IPS-11a (cell line): ENCODE data around the gene ZSCAN9.

Experiments used
- H3K4me3 ChIP-seq: one replicate; pipeline ENCODE4 v1.5.1; 2013; ENCODE audit warnings: low read depth, low read length, control low read depth

Gene ZSCAN9

GRCh38 chr6:28266563-28266961, 41.5 kb downstream of the ZSCAN9 start:
- peak overlapping the region; percentile 83 for H3K4me3 ChIP-seq

GRCh38 chr6:28266962-28267694, 42.1 kb downstream of the ZSCAN9 start, which contains the start of gene ZSCAN26:
Gene ZSCAN26 (plus strand): TSS chr6:28267143. CDS start chr6:28271920, 4,777 bp downstream.
- peak within 1 kb of the TSS; percentile 83 for H3K4me3 ChIP-seq

GRCh38 chr6:28267695-28268059, 42.6 kb downstream of the ZSCAN9 start:
- peak overlapping the region; percentile 83 for H3K4me3 ChIP-seq

- no peak overlapping the region for H3K4me3 ChIP-seq
These were observed 44.4 kb downstream of the ZSCAN9 start for GRCh38 chr6:28269492-28269891.

GRCh38 chr6:28274888-28275287, 49.8 kb downstream of the ZSCAN9 start:
- H3K4me3 ChIP-seq: no peak overlapping the region

DNA sequence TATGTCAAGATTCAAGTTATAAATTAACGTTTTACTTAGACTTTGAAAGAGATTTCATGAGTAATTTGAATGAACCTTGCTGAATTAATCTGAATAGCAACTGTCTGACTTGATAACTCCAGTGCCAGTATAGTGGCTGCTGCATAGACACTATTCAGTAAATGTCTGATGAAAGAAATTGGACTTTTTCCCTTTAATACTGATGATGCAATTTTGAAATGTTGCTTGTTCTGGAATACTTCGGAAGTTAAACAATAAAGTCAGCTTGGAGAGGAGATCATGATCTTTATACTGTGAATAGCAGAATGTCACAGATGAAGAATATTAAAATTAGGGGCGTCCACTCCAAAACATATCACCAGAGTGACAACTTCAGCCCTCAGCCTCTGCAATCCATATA, 52.7 kb downstream of the ZSCAN9 start:
- no peak overlapping the region for H3K4me3 ChIP-seq

- peak overlapping the region; percentile 93 for H3K4me3 ChIP-seq
These were observed 55.7 kb downstream of the ZSCAN9 start for GRCh38 chr6:28280595-28281287.

DNA sequence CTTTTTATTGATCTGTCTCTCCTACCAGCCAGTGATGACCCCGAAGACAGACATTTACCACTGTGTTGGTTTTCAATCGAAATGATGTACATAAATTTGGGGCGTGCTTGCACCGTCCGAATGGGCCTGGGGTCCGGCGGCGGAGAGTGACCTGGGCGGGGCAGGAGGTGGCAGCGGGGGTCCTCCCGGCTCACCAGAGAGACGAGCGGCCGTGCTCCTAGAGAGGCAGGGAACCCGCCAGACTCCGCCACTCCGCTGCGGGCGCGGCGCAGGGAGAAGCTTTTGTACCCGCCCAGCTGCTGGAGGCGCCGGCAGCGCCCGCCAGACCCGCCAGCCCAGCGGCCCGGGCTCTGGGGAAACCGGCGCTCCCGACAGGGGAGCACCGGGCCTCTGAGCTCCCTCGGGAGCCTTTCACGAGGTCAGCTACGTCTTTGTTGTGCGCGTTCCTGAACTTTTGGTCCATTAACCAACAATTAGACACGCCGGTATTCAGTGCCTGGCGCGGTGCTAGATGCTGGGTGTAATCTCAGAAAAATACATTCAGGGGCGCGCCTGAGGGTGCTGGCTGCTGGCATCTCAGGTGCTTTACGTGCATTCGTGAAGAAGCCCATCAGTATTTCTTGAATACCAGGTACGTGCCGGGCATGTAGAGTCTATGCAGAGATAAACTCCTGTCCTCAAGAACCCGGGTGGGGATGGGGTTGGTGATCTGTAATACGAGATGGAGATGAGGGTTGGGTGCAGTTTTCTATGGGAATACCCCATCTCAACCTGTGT, 56.4 kb downstream of the ZSCAN9 start, which contains the start of gene PGBD1:
TSS of gene PGBD1 (plus strand) at position 285 of the 777 bp plus-strand sequence. CDS start 2,242 bp downstream, outside the sequence.
- H3K4me3 ChIP-seq: peak within 1 kb of the TSS; percentile 93

GRCh38 chr6:28282926-28283325, 57.9 kb downstream of the ZSCAN9 start:
- H3K4me3 ChIP-seq: no peak overlapping the region
